H9 (cell line): ENCODE measurements around the gene IBA57. TPM values are rescaled to one million over a fixed set of nuclear protein-coding genes. Genes with fewer than 3 reads are reported as not detected.

Source experiments
- DNase-seq: peaks from one replicate; pipeline ENCODE4 v3.0.0-alpha.2; 2017
- H2AFZ ChIP-seq: one replicate; pipeline ENCODE4 v1.6.1; 2013; ENCODE audit warnings: mild to moderate bottlenecking, low read length, control low read depth, moderate library complexity
- H2AK5ac ChIP-seq: 2 replicates; pipeline ENCODE4 v1.6.1; 2013; ENCODE audit warnings: low read length, control low read depth, mixed read lengths; ENCODE audit not compliant: insufficient read length
- H2BK120ac ChIP-seq: one replicate; pipeline ENCODE4 v1.6.1; 2013; ENCODE audit warnings: low read depth, mild to moderate bottlenecking, low read length, control low read depth, inconsistent platforms; ENCODE audit not compliant: poor library complexity, severe bottlenecking
- H2BK12ac ChIP-seq: 2 replicates; pipeline ENCODE4 v1.6.1; 2013; ENCODE audit warnings: low read length, control low read depth, mixed read lengths, low read depth; ENCODE audit not compliant: insufficient read length
- H2BK15ac ChIP-seq: 2 replicates; pipeline ENCODE4 v1.6.1; 2013; ENCODE audit warnings: low read depth, low read length, control low read depth
- H2BK20ac ChIP-seq: one replicate; pipeline ENCODE4 v1.6.1; 2013; ENCODE audit warnings: low read depth, mild to moderate bottlenecking, low read length, control low read depth, inconsistent platforms; ENCODE audit not compliant: poor library complexity, severe bottlenecking
- H2BK5ac ChIP-seq: 2 replicates; pipeline ENCODE4 v1.6.1; 2013; ENCODE audit warnings: low read length, control low read depth, mixed read lengths; ENCODE audit not compliant: insufficient read length
- H3K14ac ChIP-seq: 2 replicates; pipeline ENCODE4 v1.6.1; 2013; ENCODE audit warnings: low read length, control low read depth; ENCODE audit not compliant: insufficient read depth
- H3K18ac ChIP-seq: 2 replicates; pipeline ENCODE4 v1.6.1; 2013; ENCODE audit warnings: low read depth, mild to moderate bottlenecking, mixed read lengths, low read length, control low read depth; ENCODE audit not compliant: insufficient read length
- H3K23ac ChIP-seq: 2 replicates; pipeline ENCODE4 v1.6.1; 2013; ENCODE audit warnings: low read length, control low read depth, mixed read lengths, low read depth; ENCODE audit not compliant: insufficient read length
- H3K23me2 ChIP-seq: 2 replicates; pipeline ENCODE4 v1.6.1; 2013; ENCODE audit warnings: low read depth, mild to moderate bottlenecking, mixed read lengths, low read length, control low read depth; ENCODE audit not compliant: insufficient read length, poor library complexity, severe bottlenecking
- H3K27ac ChIP-seq: 2 replicates; pipeline ENCODE4 v1.5.1; 2013; ENCODE audit warnings: low read length, control low read depth, mixed read lengths, low read depth; ENCODE audit not compliant: insufficient read length
- H3K27me3 ChIP-seq: 2 replicates; pipeline ENCODE4 v1.6.1; 2013; ENCODE audit warnings: low read length, control low read depth, inconsistent platforms; ENCODE audit not compliant: insufficient read depth
- H3K4ac ChIP-seq: 2 replicates; pipeline ENCODE4 v1.6.1; 2013; ENCODE audit warnings: low read depth, mild to moderate bottlenecking, control low read depth, inconsistent platforms, low read length, moderate library complexity
- H3K4me1 ChIP-seq: 2 replicates; pipeline ENCODE4 v1.6.1; 2013; ENCODE audit warnings: low read length, control low read depth, inconsistent platforms; ENCODE audit not compliant: insufficient read depth
- H3K4me2 ChIP-seq: 2 replicates; pipeline ENCODE4 v1.6.1; 2013; ENCODE audit warnings: low read length, control low read depth, mixed read lengths; ENCODE audit not compliant: insufficient read length, insufficient read depth
- H3K56ac ChIP-seq: 2 replicates; pipeline ENCODE4 v1.6.1; 2013; ENCODE audit warnings: low read depth, mild to moderate bottlenecking, mixed read lengths, low read length, control low read depth; ENCODE audit not compliant: insufficient read length
- H3K79me1 ChIP-seq: 2 replicates; pipeline ENCODE4 v1.6.1; 2013; ENCODE audit warnings: low read depth, mild to moderate bottlenecking, moderate library complexity, low read length, control low read depth, inconsistent platforms; ENCODE audit not compliant: insufficient read depth, poor library complexity, severe bottlenecking
- H3K79me2 ChIP-seq: 2 replicates; pipeline ENCODE4 v1.6.1; 2013; ENCODE audit warnings: low read length, control low read depth, inconsistent platforms; ENCODE audit not compliant: insufficient read depth
- H3K9ac ChIP-seq: 2 replicates; pipeline ENCODE4 v1.6.1; 2013; ENCODE audit warnings: low read length, control low read depth, mixed read lengths; ENCODE audit not compliant: insufficient read length; ENCODE audit errors: extremely low read depth
- H3K9me3 ChIP-seq: one replicate; pipeline ENCODE4 v1.6.1; 2013; ENCODE audit warnings: low read depth, low read length, inconsistent platforms; ENCODE audit not compliant: control insufficient read depth
- H3T11ph ChIP-seq: one replicate; pipeline ENCODE4 v1.6.1; 2013; ENCODE audit warnings: mild to moderate bottlenecking, low read length, control low read depth, inconsistent platforms
- H4K20me1 ChIP-seq: one replicate; pipeline ENCODE4 v1.6.1; 2013; ENCODE audit not compliant: control insufficient read depth, insufficient read length, insufficient read depth
- H4K5ac ChIP-seq: 2 replicates; pipeline ENCODE4 v1.6.1; 2013; ENCODE audit warnings: low read depth, mild to moderate bottlenecking, mixed read lengths, low read length, control low read depth; ENCODE audit not compliant: insufficient read length
- H4K8ac ChIP-seq: replicated peaks from 2 replicates; pipeline ENCODE4 v1.6.1; 2013; ENCODE audit warnings: low read length, control low read depth, mixed read lengths, low read depth; ENCODE audit not compliant: insufficient read length
- H4K91ac ChIP-seq: 2 replicates; pipeline ENCODE4 v1.6.1; 2013; ENCODE audit warnings: low read depth, mild to moderate bottlenecking, moderate library complexity, mixed read lengths, low read length, control low read depth; ENCODE audit not compliant: insufficient read length
- H3K27ac Mint-ChIP-seq, 3 experiments: 2 replicates in 2 of 3; 3 replicates in 1 of 3; pipeline ENCODE4 v1.8.0; 2020 to 2021; ENCODE audit warnings: mixed read lengths in 3 of 3, mild to moderate bottlenecking in 1 of 3, moderate library complexity in 1 of 3
- H3K27me3 Mint-ChIP-seq: 2 replicates; pipeline ENCODE4 v1.8.0; 2021; ENCODE audit warnings: low read depth, mild to moderate bottlenecking, moderate library complexity, mixed read lengths
- H3K36me3 Mint-ChIP-seq, 3 experiments: 2 replicates in 2 of 3; 3 replicates in 1 of 3; pipeline ENCODE4 v1.8.0; 2020 to 2021; ENCODE audit warnings: low read depth in 3 of 3, mixed read lengths in 3 of 3; ENCODE audit not compliant: insufficient read depth in 1 of 3
- H3K4me1 Mint-ChIP-seq, 2 experiments: 2 replicates each; pipeline ENCODE4 v1.8.0; 2020; ENCODE audit warnings: mixed read lengths in 2 of 2
- H3K4me3 Mint-ChIP-seq, 2 experiments: 2 replicates in 1 of 2; 3 replicates in 1 of 2; pipeline ENCODE4 v1.8.0; 2020 to 2021; ENCODE audit warnings: mild to moderate bottlenecking in 2 of 2, mixed read lengths in 2 of 2, moderate library complexity in 1 of 2
- H3K9me3 Mint-ChIP-seq, 2 experiments: 2 replicates in 1 of 2; 3 replicates in 1 of 2; pipeline ENCODE4 v1.8.0; 2020; ENCODE audit warnings: mild to moderate bottlenecking in 2 of 2, mixed read lengths in 2 of 2, moderate library complexity in 1 of 2
- WGBS: extraction: QIAGEN DNeasy Blood & Tissue Kit; methylation state at CpG from one replicate; pipeline ENCODE4 v1.1.7; 2013; ENCODE audit warnings: missing lambda C conversion rate, low lambda C conversion rate, mixed read lengths; ENCODE audit not compliant: insufficient read length; ENCODE audit errors: extremely low coverage; 5-methylcytosine and 5-hydroxymethylcytosine counted together
- total RNA-seq: library from RNA; stranded (reverse); gene quantifications from 2 replicates; pipeline ENCODE4 v1.2.1, GENCODE V29; 2021
- TF ChIP-seq, protein P1 (sequence below): fragments of 200-600 bp; sonication (generic); conservative IDR thresholded peaks from 3 replicates; pipeline ENCODE4 v1.8.0; 2021; ENCODE audit warnings: antibody characterized with exemption, mild to moderate bottlenecking

The IBA57 gene
- total RNA-seq, 1 experiment from 2014 or later, result 12.6 TPM

DNA sequence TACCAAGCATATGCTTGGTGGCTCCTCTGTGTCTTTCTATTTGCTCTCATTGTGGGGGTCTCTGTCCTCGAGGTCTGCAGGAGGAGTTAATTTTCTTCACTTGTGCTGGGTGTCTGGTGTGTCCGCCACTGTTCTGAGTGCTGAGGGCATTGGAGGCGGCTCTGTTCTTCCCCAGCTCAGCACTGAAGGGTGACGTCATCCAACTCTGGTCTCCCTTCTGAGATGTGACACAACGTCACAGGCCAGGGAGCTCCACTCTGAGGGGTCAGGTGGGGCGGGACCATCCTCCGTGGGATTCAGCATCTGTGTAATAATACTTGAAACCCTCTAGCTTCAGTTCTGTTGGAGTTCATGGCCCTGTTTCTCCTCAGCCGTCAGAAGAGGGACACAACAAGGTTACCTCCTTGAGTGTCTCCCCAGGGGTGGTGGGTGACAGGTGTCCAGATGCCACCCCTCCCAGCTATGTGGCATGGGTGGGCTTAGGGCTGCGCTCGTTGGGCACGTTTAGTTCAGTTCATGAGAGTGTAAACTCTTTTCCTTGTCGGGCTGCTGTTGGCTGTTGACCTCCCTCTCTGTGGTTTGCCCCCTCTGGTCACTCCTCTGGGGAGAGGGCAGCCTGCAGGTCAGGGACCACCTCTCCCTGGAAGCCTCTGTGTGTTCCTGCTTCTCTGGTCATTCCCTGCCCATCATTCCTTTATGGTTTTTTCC is 3.1 kb downstream of the IBA57 start:
- Histone ChIP-seq H3K4me2 (no peak overlapping the region), H4K20me1 (no peaks in the 10 kb centered on the region), H3K56ac (no peak overlapping the region), H2BK12ac (no peak overlapping the region), H3K27me3 (no peaks in the 10 kb centered on the region), H3K9me3 (no peaks in the 10 kb centered on the region), H4K5ac (no peak overlapping the region), H2BK15ac (no peak overlapping the region), H3K4ac (no peak overlapping the region), H2BK120ac (no peak overlapping the region), H2AK5ac (no peak overlapping the region), H4K91ac (no peak overlapping the region), H3K79me1 (no peaks in the 10 kb centered on the region), H3K23me2 (peaks cover 2% of the 10 kb centered on the region), H3K4me1 (no peaks in the 10 kb centered on the region), H3K79me2 (0 out of 2 replicates have a peak, but pooled peaks cover 1% of the 10 kb centered on the region), H2AFZ (no peak overlapping the region), H3K18ac (no peak overlapping the region), H3K14ac (no peak overlapping the region), H2BK20ac (no peak overlapping the region), H3K23ac (no peak overlapping the region), H2BK5ac (no peak overlapping the region), H3K9ac (no peak overlapping the region), H4K8ac (no peak overlapping the region), H3T11ph (no peak overlapping the region), H3K27ac (no peak overlapping the region)
- H3K36me3 Mint-ChIP-seq, result peaks cover 0 to 3% (median 2%) of the 10 kb centered on the region in 3 experiments; a peak in 2 of 7 replicates
- H3K27me3 Mint-ChIP-seq, result no peaks in the 10 kb centered on the region; the same call in none of the 2 replicates
- no peak overlapping the region for H3K27ac Mint-ChIP-seq
- H3K4me1 Mint-ChIP-seq, result peaks cover 12 to 18% of the 10 kb centered on the region in 2 experiments
- no CpG with 5 or more reads among the region's 12 CpGs for WGBS
- no peak for DNase-seq
- H3K4me3 Mint-ChIP-seq, result no peak overlapping the region
- H3K9me3 Mint-ChIP-seq, result peaks cover 0 to 2% of the 10 kb centered on the region in 2 experiments; a peak in 1 of 5 replicates
- TF ChIP-seq, protein P1, sequence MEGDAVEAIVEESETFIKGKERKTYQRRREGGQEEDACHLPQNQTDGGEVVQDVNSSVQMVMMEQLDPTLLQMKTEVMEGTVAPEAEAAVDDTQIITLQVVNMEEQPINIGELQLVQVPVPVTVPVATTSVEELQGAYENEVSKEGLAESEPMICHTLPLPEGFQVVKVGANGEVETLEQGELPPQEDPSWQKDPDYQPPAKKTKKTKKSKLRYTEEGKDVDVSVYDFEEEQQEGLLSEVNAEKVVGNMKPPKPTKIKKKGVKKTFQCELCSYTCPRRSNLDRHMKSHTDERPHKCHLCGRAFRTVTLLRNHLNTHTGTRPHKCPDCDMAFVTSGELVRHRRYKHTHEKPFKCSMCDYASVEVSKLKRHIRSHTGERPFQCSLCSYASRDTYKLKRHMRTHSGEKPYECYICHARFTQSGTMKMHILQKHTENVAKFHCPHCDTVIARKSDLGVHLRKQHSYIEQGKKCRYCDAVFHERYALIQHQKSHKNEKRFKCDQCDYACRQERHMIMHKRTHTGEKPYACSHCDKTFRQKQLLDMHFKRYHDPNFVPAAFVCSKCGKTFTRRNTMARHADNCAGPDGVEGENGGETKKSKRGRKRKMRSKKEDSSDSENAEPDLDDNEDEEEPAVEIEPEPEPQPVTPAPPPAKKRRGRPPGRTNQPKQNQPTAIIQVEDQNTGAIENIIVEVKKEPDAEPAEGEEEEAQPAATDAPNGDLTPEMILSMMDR, result no peak
